DMS 273 (cell line): Measurements from ENCODE around the gene P3H4.

Source experiments
- DNase-seq: peaks from one replicate; lab custom pipeline; 2025; ENCODE audit not compliant: unreplicated experiment; lab: John Stamatoyannopoulos, UW

P3H4 gene

DNA sequence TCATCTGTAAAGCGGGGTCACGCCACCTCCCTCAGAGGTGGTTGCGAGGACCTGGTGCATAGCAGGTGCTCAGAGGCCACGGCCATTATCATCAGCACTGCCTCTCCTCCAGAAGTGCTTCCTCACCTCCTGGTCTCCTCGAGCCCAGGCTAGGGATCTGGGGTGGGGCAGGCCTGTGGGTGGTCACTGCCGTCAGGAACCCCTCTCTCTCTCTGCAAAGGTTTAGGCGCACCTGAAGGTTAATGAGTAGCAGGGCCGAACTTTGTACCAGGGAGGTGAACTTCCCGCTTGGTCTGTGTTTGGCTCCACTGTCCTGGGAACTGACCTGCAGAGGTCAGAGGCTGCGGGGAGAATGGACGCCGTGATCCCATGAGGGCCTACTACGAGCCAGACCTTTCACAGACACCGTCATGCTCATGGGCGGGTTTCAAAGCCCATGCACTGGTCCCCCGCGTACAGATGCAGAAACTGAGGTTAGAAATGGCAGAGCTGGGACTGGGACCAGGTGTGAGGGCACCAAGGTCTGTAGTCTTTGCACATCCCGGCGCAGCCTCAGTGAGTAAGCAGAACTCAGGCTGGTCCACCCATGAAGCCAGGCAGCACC lies 39.1 kb downstream of the P3H4 start:
- DNase-seq: no peak

DNA sequence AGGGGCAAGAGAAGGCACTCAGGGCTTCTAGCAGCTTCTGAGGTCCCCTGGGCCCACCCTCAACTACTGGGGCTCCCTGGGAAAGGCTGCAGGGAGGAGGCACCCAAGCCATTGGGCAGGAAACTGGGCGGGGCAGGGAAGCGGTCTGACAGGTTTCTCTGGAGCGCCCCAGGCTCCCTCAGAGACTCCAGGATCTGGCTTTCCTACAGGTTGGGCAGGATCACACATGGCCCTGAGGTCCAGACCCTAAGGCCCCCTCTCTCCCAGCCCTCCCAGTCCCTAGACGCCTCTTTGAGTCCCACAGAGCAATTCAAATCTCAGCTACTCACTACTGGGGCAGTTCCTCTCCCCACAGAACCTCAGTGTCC lies 39.5 kb downstream of the P3H4 start:
- no peak for DNase-seq

DNA sequence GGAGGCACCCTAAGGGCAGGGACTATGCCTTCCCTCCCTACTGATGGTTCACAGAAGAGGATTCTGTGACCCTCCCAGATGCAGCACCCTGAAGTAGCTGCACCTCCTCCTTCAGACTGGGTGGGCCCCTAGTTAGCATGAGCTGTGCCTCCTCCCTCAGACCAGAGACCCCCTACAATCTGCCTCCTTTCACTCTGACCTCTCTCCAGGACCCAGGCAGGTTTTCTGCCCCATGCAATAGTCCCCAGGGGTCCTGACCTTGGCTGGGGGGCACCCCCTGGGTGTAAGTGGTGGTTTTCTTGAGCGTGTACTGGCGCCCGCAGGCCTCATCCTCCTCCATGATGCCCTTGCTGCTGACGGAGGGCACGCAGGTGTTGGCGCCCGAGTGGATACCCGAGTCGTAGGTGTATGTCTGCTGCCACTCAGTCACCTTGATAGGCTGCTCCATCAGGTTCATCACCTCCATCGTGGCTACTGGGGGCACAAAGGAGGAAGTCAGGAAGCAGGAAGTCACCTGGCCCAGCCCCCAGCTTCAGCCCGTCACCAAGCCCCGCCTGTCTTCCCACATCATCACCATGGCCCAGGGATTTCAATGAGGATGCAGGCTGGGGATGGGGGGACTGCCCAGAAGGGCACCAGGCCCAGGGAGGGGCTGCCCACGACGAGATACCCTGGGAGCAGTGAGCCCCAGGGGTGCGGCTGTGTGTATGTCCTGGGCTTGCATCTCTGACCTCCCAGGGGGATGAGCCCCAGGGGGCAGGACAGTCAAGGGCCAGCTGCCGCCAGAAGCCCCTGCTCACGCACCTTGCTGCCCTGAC lies 40.2 kb downstream of the P3H4 start:
- DNase-seq: no peak

DNA sequence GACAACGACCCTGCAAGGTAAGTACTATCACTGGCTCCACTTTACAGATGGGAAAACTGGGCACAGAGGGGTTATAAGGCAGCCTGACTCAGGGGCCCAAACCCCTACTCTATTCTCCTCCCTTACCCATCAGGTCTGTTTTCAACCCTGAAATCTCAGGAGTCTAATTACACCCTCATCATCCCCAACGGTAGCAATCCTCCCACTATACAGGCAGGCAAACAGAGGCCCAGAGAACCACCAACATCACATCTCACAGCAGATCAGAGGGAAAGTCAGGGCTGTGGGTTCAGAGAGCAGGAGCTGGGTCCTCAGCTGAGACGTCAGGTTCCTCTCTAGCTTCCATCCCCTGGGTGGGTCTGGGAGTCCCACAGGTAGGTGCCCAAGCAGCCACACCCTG lies 41.8 kb downstream of the P3H4 start:
- DNase-seq: no peak

DNA sequence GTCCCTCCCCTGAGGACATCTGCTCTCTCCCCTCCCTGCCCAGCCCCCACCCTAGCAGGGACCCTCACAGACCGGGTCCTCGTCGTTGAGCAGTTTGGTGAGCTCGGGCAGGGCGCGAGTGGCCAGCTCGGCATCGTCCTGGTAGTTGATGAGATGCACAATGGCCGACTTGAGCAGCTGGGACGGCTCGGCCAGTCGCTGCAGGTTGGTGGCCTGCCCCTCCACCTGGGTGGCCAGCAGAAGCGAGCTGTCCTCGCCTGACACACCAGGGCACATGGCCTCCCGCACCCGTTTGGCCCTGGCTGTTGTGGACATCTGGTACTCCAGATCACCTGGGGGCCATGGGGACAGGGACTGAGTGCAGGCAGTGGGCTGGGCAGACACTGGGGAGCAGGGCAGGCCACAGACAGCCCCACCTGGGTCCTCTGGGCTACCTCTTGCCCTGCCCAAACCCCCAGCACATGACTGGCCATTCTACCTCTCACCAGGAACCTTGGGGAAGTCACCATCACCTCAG lies 42.3 kb downstream of the P3H4 start:
- no peak for DNase-seq

DNA sequence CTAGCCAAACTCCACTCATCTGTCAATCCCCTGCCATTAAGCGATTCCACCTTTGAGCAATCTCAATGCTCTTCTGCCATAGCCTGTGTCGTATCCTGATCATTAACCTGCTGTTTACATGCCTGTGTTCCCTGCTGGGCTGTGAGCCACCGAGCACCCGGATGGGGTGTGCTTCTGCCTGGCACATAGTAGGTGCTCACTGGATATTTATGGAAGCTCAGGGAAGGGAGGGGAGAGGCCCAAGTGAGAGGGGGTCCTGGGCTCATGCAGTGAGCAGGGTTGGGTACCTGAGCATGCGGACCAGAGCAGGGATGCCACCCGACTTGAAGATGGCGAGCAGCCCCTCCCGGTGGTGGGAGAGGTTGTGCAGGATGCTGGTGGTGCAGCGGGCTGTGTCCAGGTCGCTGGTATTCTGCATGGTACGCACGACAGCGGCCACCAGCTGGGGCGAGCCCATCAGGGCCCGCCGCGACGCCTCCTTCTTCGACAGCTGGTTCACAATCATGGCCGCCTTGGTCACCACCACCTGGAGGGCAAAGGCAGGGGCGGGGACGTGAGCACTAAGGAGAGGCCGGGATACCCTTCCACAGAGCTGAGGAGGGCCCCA lies 43.0 kb downstream of the P3H4 start:
- DNase-seq: no peak

DNA sequence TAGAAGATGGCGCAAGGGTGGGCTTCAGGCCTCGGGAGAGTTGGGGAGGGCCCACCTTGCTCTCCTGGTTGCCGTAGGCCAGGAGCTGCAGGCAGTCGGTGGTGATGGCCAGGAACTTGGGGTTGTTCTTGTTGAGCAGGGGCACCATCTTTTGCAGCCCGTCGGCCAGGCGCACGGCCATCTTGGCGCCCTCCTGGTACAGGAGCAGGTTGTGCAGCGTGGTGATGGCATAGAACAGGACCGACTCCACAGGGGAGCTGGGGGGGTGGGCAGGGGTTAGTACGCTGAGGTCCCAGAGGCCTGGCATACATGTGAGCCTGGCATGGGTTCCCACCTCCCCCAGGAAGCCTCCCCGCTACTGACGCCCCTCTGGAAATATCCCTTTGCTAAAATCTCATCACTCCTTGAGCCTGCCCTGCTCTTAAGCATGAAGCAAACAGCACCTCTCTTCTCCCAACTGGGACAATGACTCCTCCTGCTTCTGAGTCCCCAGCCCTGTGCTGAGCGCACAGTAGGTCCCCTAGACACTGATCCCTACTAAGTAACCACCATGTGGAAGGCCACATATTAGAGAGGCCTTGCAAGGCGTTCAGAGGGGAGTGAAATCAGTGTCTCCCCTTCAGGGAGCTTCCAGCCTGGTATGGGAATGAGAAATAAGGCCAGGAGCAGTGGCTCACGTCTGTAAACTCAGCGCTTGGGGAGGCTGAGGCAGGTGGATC lies 44.3 kb downstream of the P3H4 start:
- DNase-seq: no peak

DNA sequence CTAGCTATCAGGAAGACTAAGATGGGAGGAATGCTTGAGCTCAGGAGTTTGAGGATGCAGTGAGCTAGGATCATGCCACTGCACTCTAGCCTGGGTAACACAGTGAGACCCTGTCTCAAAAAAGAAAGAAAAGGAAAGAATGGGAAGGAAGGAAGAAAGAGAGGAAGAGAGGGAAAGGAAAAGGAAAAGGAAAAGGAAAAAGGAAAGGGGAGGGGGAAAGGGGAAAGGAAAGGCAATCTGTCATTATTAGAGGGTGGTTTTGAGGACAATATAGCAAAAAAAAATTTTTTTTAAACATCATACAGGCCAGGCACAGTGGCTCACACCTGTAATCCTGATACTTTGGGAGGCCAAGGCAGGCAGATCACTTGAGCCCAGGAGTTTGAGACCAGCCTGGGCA lies 45.6 kb downstream of the P3H4 start:
- no peak for DNase-seq

DNA sequence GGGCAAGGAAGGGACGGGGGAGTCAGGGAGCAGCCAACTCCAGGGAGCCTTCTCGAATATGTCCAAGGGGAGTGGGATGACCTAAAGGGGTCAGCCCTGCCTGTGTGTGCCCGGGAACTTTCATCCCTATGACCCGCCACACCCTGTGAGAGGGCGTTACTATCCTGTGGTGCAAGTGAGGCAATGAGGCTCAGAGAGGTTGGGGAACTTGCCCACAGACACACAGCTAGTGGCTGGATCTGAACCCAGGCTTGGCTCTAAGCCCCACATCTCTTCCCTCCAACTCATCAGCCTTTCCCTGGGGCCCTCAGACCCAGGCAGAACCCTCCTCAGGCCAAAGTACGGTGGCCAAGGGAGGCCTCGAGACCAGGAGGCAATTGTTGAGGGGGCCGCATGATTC lies 48.4 kb downstream of the P3H4 start:
- DNase-seq: no peak

DNA sequence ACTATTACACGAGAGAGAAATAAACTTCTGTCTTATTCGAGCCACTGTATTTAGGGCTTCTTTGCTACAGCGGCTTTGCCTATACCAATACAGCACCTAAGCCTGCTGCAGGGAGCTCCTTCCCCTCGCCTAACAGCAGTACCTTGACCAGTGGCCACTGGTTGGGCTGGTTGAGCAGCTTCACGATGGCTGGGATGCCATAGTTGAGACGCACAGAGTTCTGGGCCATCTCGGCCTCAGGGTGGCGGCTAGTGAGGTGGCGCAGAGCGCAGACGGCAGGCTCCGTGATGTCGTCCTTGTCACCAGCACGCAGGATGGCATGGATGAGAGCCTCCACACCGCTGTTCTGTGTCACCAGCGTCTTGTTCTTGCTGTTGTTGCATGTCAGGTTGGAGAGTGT lies 48.9 kb downstream of the P3H4 start:
- DNase-seq: no peak

DNA sequence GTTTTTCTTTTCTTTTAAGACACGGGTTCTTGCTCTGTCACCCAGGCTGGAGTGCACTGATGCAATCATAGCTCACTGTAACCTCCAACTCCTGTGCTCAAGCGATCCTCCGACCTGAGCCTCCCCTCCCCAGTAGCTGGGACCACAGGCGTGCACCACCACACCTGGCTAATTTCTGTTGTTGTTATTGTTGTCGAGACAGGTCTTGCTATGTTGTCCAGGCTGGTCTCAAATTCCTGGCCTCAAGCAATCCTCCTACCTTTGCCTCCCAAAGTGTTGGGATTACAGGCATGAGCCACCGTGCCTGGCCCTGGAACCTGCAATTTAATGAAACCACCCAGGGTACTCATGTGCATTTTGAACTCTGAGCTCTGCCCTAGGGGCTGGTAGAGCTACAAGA lies 49.4 kb downstream of the P3H4 start:
- DNase-seq: no peak

DNA sequence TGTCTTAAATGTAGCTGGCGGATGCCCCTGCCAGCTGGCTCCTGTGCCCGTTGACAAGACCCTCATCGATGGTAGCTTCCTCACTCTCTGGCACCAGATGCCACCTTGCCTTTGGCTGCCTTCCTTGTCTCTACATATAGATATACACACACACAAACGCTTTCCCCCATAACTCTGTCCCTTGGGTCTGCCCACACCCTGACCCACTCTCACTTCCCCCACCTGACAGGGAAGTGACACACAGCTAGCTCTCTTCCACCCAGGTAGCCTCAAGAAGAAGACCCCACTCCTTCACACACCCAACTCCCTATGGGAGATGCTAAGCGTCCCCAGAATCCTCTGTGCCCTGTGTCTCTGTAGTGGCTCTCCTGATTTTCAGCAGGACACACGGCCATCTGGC lies 50.9 kb downstream of the P3H4 start:
- no peak for DNase-seq

DNA sequence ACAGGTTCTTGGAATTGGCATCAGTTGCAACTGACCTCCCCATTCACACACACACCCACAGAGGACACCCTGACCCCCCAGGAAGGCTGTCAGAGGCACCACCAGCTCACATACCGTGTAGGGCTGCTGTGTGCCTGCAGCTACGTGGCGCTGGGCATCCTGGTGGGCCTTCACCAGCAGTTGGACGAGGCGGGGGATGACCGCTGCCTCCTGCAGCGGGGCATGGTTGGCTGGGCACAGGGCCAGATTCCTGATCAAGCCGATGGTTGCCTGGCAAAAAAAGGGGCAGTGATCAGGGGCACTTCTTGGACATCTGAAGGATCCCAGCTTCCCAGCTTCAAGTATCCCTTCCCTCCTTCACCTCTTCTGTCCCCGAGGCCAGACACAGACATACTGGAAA lies 53.1 kb downstream of the P3H4 start:
- no peak for DNase-seq

DNA sequence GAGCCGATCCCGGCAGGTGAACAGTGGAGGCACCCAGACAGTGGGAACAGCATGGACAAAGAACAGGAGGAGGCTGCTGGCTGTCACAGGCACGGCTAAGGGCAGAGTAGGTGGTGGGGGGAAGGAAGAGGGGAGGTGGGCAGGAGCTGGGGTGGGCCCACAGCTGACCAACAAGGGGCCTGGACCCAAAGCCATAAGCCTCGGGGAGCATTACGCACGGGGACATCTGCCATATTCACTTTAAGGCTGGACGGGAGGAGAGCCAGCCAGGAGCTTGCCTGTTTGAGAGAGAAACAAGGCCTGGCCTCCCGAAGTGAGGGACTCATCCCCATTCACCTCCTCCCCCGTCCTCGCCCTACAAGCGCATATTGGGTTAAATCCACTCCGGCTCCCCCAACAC lies 57.7 kb downstream of the P3H4 start:
- no peak for DNase-seq
